Ovary (tissue), 9 donors: Measurements from ENCODE around the gene NDUFB2. TPM values are rescaled to one million over a fixed set of nuclear protein-coding genes. Genes with fewer than 3 reads are reported as not detected.

Source experiments
- DNase-seq, 5 donors: peaks; one replicate each; pipeline ENCODE4 v3.0.0-alpha.2; 2019 to 2020
- H3K27ac ChIP-seq, 2 donors: fragments of 200-600 bp; one replicate each; pipeline versions ENCODE4 v1.5.1 to v1.8.0; 2019 to 2022
- H3K27me3 ChIP-seq: fragments of 200-600 bp; one replicate; pipeline ENCODE4 v1.8.0; 2022
- H3K36me3 ChIP-seq: fragments of 200-600 bp; sonication (generic); one replicate; pipeline ENCODE4 v1.5.1; 2019
- H3K4me1 ChIP-seq: one replicate; pipeline ENCODE4 v1.8.1; 2013; ENCODE audit warnings: mild to moderate bottlenecking, moderate library complexity; ENCODE audit not compliant: insufficient read depth
- H3K4me3 ChIP-seq: fragments of 200-600 bp; sonication (generic); one replicate; pipeline ENCODE4 v1.5.1; 2017
- H3K9me3 ChIP-seq, 2 donors: fragments of 200-600 bp in 1 of 2; sonication (generic) in 1 of 2; one replicate each; pipeline versions ENCODE4 v1.5.1 to v1.8.1; 2013 to 2019; ENCODE audit warnings: mild to moderate bottlenecking in 1 of 2, moderate library complexity in 1 of 2
- EP300 ChIP-seq: sonication (generic); formaldehyde crosslinking; IDR thresholded peaks from one replicate; pipeline ENCODE4 v1.6.1; 2017; ENCODE audit warnings: antibody characterized with exemption
- POLR2A ChIP-seq: fragments of 450-650 bp; IDR thresholded peaks from one replicate; pipeline ENCODE4 v1.6.1; 2017; ENCODE audit warnings: antibody characterized with exemption, mild to moderate bottlenecking, moderate library complexity
- WGBS, 3 donors: extraction: QIAGEN DNeasy Blood & Tissue Kit in 1 of 3; methylation state at CpG; one replicate each; pipeline versions ENCODE4 v1.1.5 to v1.1.7; 2013 to 2017; 5-methylcytosine and 5-hydroxymethylcytosine counted together
- intact Hi-C, 4 donors: fragments of 100-400 bp; cut with DNase I; formaldehyde crosslinking; loops; one replicate each; pipeline versions ENCODE4 v1.11.0 to v1.15.1; 2022 to 2023
- polyA plus RNA-seq, 2 donors: library from polyadenylated mRNA; stranded (reverse); fragments of 200-250 nt in 1 of 2; fragments of 350-450 nt in 1 of 2; fragmentation: Illumina TruSeq in 1 of 2; extraction: RNeasy Lipid Tissue Mini Kit (QIAGEN cat#74804) in 1 of 2; gene quantifications; one replicate each; pipeline ENCODE4 v1.2.3, GENCODE V29; 2013 to 2014
- total RNA-seq, 7 donors: library from RNA; depleted of rRNA in 2 of 7; stranded (reverse); fragments of >200 nt in 2 of 7; fragmentation: NEBNext Ultra II Directional in 3 of 7; extraction: Animal tissue kit (Norgen Biotek cat#: 25700) in 3 of 7; gene quantifications; one replicate each; pipeline versions ENCODE4 v1.1.0 to v1.2.4, GENCODE V29; 2016 to 2023
- TF ChIP-seq, protein P1 (sequence below), 3 donors: fragments of 450-650 bp in 2 of 3; fragments of 200-600 bp in 1 of 3; IDR thresholded peaks; one replicate each; pipeline versions ENCODE4 v1.5.1 to v1.8.0; 2016 to 2022; ENCODE audit warnings: antibody characterized with exemption in 3 of 3, mild to moderate bottlenecking in 1 of 3
- donor health status: DM: no; HTN: no; CAD: no; lungs with moderate emphysema.
- donor health status: DM: no; HTN: no; CAD: no.
- donor health status: Bipolar disorder and iron deficiency.
- donor health status: DM: yes; HTN: yes; CAD: no.
- donor health status: DM: no; HTN: no; CAD: no.
- donor health status: DM: yes; HTN: yes; CAD: no.

Gene NDUFB2
- total and polyA plus RNA-seq, 9 donors = 79.6 to 172 (median 120) TPM

- no peak for DNase-seq
- no peaks in the 10 kb centered on the region for H3K36me3 ChIP-seq
- WGBS, 3 donors = 88 to 90% (median 89%) methylated on average over 20 of the region's 20 CpGs
- no peak overlapping the region for H3K4me3 ChIP-seq
- TF ChIP-seq EP300 (no peak), POLR2A (no peak)
- TF ChIP-seq, protein P1, sequence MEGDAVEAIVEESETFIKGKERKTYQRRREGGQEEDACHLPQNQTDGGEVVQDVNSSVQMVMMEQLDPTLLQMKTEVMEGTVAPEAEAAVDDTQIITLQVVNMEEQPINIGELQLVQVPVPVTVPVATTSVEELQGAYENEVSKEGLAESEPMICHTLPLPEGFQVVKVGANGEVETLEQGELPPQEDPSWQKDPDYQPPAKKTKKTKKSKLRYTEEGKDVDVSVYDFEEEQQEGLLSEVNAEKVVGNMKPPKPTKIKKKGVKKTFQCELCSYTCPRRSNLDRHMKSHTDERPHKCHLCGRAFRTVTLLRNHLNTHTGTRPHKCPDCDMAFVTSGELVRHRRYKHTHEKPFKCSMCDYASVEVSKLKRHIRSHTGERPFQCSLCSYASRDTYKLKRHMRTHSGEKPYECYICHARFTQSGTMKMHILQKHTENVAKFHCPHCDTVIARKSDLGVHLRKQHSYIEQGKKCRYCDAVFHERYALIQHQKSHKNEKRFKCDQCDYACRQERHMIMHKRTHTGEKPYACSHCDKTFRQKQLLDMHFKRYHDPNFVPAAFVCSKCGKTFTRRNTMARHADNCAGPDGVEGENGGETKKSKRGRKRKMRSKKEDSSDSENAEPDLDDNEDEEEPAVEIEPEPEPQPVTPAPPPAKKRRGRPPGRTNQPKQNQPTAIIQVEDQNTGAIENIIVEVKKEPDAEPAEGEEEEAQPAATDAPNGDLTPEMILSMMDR (IDR thresholded peaks at IDR 0.05) = no peak
- no peaks in the 10 kb centered on the region for H3K9me3 ChIP-seq
- H3K4me1 ChIP-seq = no peaks in the 10 kb centered on the region
- no peak overlapping the region for H3K27ac ChIP-seq
- no peaks in the 10 kb centered on the region for H3K27me3 ChIP-seq
- intact Hi-C loops = no loop called here
Observed at GRCh38 chr7:140684066-140684950, 12.2 kb upstream of the NDUFB2 start.

- Histone ChIP-seq H3K27me3 (no peaks in the 10 kb centered on the region), H3K36me3 (no peaks in the 10 kb centered on the region), H3K4me3 (no peak overlapping the region), H3K27ac (no peak overlapping the region), H3K9me3 (no peaks in the 10 kb centered on the region), H3K4me1 (no peaks in the 10 kb centered on the region)
- DNase-seq = no peak
- intact Hi-C loops = no loop called here
- TF ChIP-seq EP300 (no peak), POLR2A (no peak)
- TF ChIP-seq, protein P1 (IDR thresholded peaks at IDR 0.05) = no peak
- 69 to 77% (median 76%) methylated on average over 10 of the region's 10 CpGs for WGBS, 3 donors
Observed at GRCh38 chr7:140685407-140686087, 11.0 kb upstream of the NDUFB2 start.

GRCh38 chr7:140686921-140687320 lies 9.6 kb upstream of the NDUFB2 start:
- no peak overlapping the region for H3K4me3 ChIP-seq
- H3K4me1 ChIP-seq = no peaks in the 10 kb centered on the region
- no peak for DNase-seq
- H3K36me3 ChIP-seq = no peaks in the 10 kb centered on the region
- no peaks in the 10 kb centered on the region for H3K9me3 ChIP-seq
- no peaks in the 10 kb centered on the region for H3K27me3 ChIP-seq
- intact Hi-C loops = no loop called here
- no peak for TF ChIP-seq EP300
- no peak for TF ChIP-seq POLR2A
- TF ChIP-seq, protein P1 (IDR thresholded peaks at IDR 0.05) = no peak
- 93 to 98% (median 96%) methylated on average over 11 of the region's 11 CpGs for WGBS, 3 donors
- no peak overlapping the region for H3K27ac ChIP-seq

- no peak overlapping the region for H3K4me3 ChIP-seq
- no peaks in the 10 kb centered on the region for H3K9me3 ChIP-seq
- H3K27ac ChIP-seq = no peak overlapping the region
- no peak for TF ChIP-seq EP300
- TF ChIP-seq, protein P1 (IDR thresholded peaks at IDR 0.05) = no peak
- no peak for TF ChIP-seq POLR2A
- no peaks in the 10 kb centered on the region for H3K36me3 ChIP-seq
- no peaks in the 10 kb centered on the region for H3K27me3 ChIP-seq
- WGBS, 3 donors = 85 to 92% (median 90%) methylated on average over 6 of the region's 6 CpGs
- DNase-seq = no peak
- no peaks in the 10 kb centered on the region for H3K4me1 ChIP-seq
- intact Hi-C loops = no loop called here
Observed at GRCh38 chr7:140688341-140688740, 8.2 kb upstream of the NDUFB2 start.
